ENCODE results near the gene TLDC2. TPM values are rescaled to one million over a fixed set of nuclear protein-coding genes. Genes with fewer than 3 reads are reported as not detected.
A peak's percentile ranks its signal among the peaks of the same experiment; 100 is the strongest.

TLDC2 gene
- total and polyA plus RNA-seq, 7 experiments from 2014 or later = 0.37 to 0.49 (median 0.40) TPM; not detected in 3

- peak overlapping the region in 6 of 10 donors; percentile 23 to 78 (median 42) for H3K4me3 Mint-ChIP-seq
- ChIA-PET POLR2A (interaction anchor here (1.0 kb wide), 1 partner anchor 21 kb away, joined by 3 read pairs; no protein-coding TSS in a partner anchor), CTCF (no interaction called here)
- H3K36me3 Mint-ChIP-seq = peaks cover 0 to 4% (median 0%) of the 10 kb centered on the region in 5 donors
- H3K9me3 Mint-ChIP-seq = no peaks in the 10 kb centered on the region
- no peaks in the 10 kb centered on the region for H3K27me3 ChIP-seq (ENCODE audit: control insufficient read depth in 2 of 2, insufficient read depth in 2 of 2, low read length in 2 of 2)
- H3K4me1 Mint-ChIP-seq = peaks cover 0 to 14% (median 4%) of the 10 kb centered on the region in 7 donors
- intact Hi-C loops (cut with micrococcal nuclease) = loop anchor here in 1 of 2 donors (10.0 kb wide), 1 partner anchor 251 kb away; no protein-coding TSS in a partner anchor
- H3K27ac Mint-ChIP-seq = no peak overlapping the region
- no peak overlapping the region for H3K27ac ChIP-seq (ENCODE audit: low read depth, low read length)
- no peak for DNase-seq
- no peak overlapping the region for H3K4me3 ChIP-seq (ENCODE audit: low read length)
- H3K27me3 Mint-ChIP-seq = peaks cover 0 to 38% (median 8%) of the 10 kb centered on the region in 5 donors
- no peaks in the 10 kb centered on the region for H3K36me3 ChIP-seq (ENCODE audit: control insufficient read depth in 2 of 3, insufficient read depth in 3 of 3, low read length in 3 of 3)
- H3K9me3 ChIP-seq (ENCODE audit: control insufficient read depth in 2 of 3, low read length in 3 of 3) = no peaks in the 10 kb centered on the region
- no peak for ATAC-seq
- H3K4me1 ChIP-seq (ENCODE audit: control insufficient read depth in 2 of 2, insufficient read depth in 2 of 2, low read length in 2 of 2) = no peaks in the 10 kb centered on the region
Observed at GRCh38 chr20:36865861-36866149, 10.1 kb upstream of the TLDC2 start.

- Mint-ChIP-seq H3K9me3 (no peaks in the 10 kb centered on the region), H3K27me3 (peaks cover 0 to 37% (median 8%) of the 10 kb centered on the region in 5 donors), H3K27ac (no peak overlapping the region), H3K36me3 (peaks cover 0 to 4% (median 0%) of the 10 kb centered on the region in 5 donors), H3K4me1 (peaks cover 0 to 14% (median 3%) of the 10 kb centered on the region in 7 donors), H3K4me3 (peak overlapping the region in 7 of 10 donors; percentile 9 to 78 (median 23))
- DNase-seq (no peak), ATAC-seq (no peak)
- H3K4me3 ChIP-seq (ENCODE audit: low read length) = no peak overlapping the region
- no peaks in the 10 kb centered on the region for H3K9me3 ChIP-seq (ENCODE audit: control insufficient read depth in 2 of 3, low read length in 3 of 3)
- no peaks in the 10 kb centered on the region for H3K27me3 ChIP-seq (ENCODE audit: control insufficient read depth in 2 of 2, insufficient read depth in 2 of 2, low read length in 2 of 2)
- H3K36me3 ChIP-seq (ENCODE audit: control insufficient read depth in 2 of 3, insufficient read depth in 3 of 3, low read length in 3 of 3) = no peaks in the 10 kb centered on the region
- no peaks in the 10 kb centered on the region for H3K4me1 ChIP-seq (ENCODE audit: control insufficient read depth in 2 of 2, insufficient read depth in 2 of 2, low read length in 2 of 2)
- ChIA-PET CTCF (no interaction called here), POLR2A (no interaction called here)
- intact Hi-C loops (cut with micrococcal nuclease) = loop anchor here in 1 of 2 donors (10.0 kb wide), 1 partner anchor 251 kb away; no protein-coding TSS in a partner anchor
- H3K27ac ChIP-seq (ENCODE audit: low read depth, low read length) = no peak overlapping the region
Observed at GRCh38 chr20:36866164-36866563, 9.8 kb upstream of the TLDC2 start.

GRCh38 chr20:36866681-36867495 is 9.1 kb upstream of the TLDC2 start:
- ATAC-seq = no peak
- Mint-ChIP-seq H3K27me3 (peaks cover 0 to 31% (median 8%) of the 10 kb centered on the region in 5 donors), H3K36me3 (peaks cover 0 to 3% (median 0%) of the 10 kb centered on the region in 5 donors), H3K9me3 (no peaks in the 10 kb centered on the region), H3K27ac (no peak overlapping the region), H3K4me3 (peak overlapping the region in 2 of 10 donors; percentile 33 to 48), H3K4me1 (peaks cover 0 to 14% (median 0%) of the 10 kb centered on the region in 7 donors)
- Histone ChIP-seq H3K36me3 (ENCODE audit: control insufficient read depth in 2 of 3, insufficient read depth in 3 of 3, low read length in 3 of 3) (no peaks in the 10 kb centered on the region), H3K27ac (ENCODE audit: low read depth, low read length) (no peak overlapping the region), H3K4me3 (ENCODE audit: low read length) (no peak overlapping the region), H3K9me3 (ENCODE audit: control insufficient read depth in 2 of 3, low read length in 3 of 3) (no peaks in the 10 kb centered on the region), H3K4me1 (ENCODE audit: control insufficient read depth in 2 of 2, insufficient read depth in 2 of 2, low read length in 2 of 2) (no peaks in the 10 kb centered on the region), H3K27me3 (ENCODE audit: control insufficient read depth in 2 of 2, insufficient read depth in 2 of 2, low read length in 2 of 2) (no peaks in the 10 kb centered on the region)
- ChIA-PET CTCF (no interaction called here), POLR2A (no interaction called here)
- DNase-seq = no peak
- intact Hi-C loops (cut with micrococcal nuclease) = loop anchor here in 1 of 2 donors (10.0 kb wide), 1 partner anchor 252 kb away; no protein-coding TSS in a partner anchor

- H3K4me1 ChIP-seq (ENCODE audit: control insufficient read depth in 2 of 2, insufficient read depth in 2 of 2, low read length in 2 of 2) = no peaks in the 10 kb centered on the region
- Mint-ChIP-seq H3K27me3 (no peaks in the 10 kb centered on the region), H3K9me3 (no peaks in the 10 kb centered on the region), H3K4me1 (peaks cover 0 to 2% (median 0%) of the 10 kb centered on the region in 7 donors), H3K4me3 (no peak overlapping the region), H3K36me3 (peaks cover 0 to 8% (median 0%) of the 10 kb centered on the region in 5 donors), H3K27ac (no peak overlapping the region)
- no peaks in the 10 kb centered on the region for H3K36me3 ChIP-seq (ENCODE audit: control insufficient read depth in 2 of 3, insufficient read depth in 3 of 3, low read length in 3 of 3)
- POLR2A ChIA-PET = no interaction called here
- ATAC-seq (peak; percentile 48), DNase-seq (no peak)
- CTCF ChIA-PET = interaction anchor here (0.6 to 0.7 kb wide), 2 partner anchors 17 to 249 kb away, joined by 3 read pairs; no protein-coding TSS in a partner anchor
- no peaks in the 10 kb centered on the region for H3K27me3 ChIP-seq (ENCODE audit: control insufficient read depth in 2 of 2, insufficient read depth in 2 of 2, low read length in 2 of 2)
- no peak overlapping the region for H3K27ac ChIP-seq (ENCODE audit: low read depth, low read length)
- H3K9me3 ChIP-seq (ENCODE audit: control insufficient read depth in 2 of 3, low read length in 3 of 3) = no peaks in the 10 kb centered on the region
- intact Hi-C loops (cut with micrococcal nuclease) = no loop called here
- no peak overlapping the region for H3K4me3 ChIP-seq (ENCODE audit: low read length)
Observed at GRCh38 chr20:36871640-36872570, 4.0 kb upstream of the TLDC2 start.

GRCh38 chr20:36872852-36873251 is 3.1 kb upstream of the TLDC2 start:
- Mint-ChIP-seq H3K4me3 (no peak overlapping the region), H3K9me3 (no peaks in the 10 kb centered on the region), H3K27me3 (no peaks in the 10 kb centered on the region), H3K4me1 (peaks cover 0 to 2% (median 0%) of the 10 kb centered on the region in 7 donors), H3K27ac (no peak overlapping the region), H3K36me3 (peaks cover 0 to 8% (median 0%) of the 10 kb centered on the region in 5 donors)
- H3K4me1 ChIP-seq (ENCODE audit: control insufficient read depth in 2 of 2, insufficient read depth in 2 of 2, low read length in 2 of 2) = no peaks in the 10 kb centered on the region
- intact Hi-C loops (cut with micrococcal nuclease) = no loop called here
- ATAC-seq (no peak), DNase-seq (no peak)
- no peak overlapping the region for H3K4me3 ChIP-seq (ENCODE audit: low read length)
- no peak overlapping the region for H3K27ac ChIP-seq (ENCODE audit: low read depth, low read length)
- ChIA-PET POLR2A (no interaction called here), CTCF (interaction anchor here (0.6 kb wide), 1 partner anchor 10 kb away, joined by 3 read pairs; no protein-coding TSS in a partner anchor)
- H3K27me3 ChIP-seq (ENCODE audit: control insufficient read depth in 2 of 2, insufficient read depth in 2 of 2, low read length in 2 of 2) = no peaks in the 10 kb centered on the region
- H3K36me3 ChIP-seq (ENCODE audit: control insufficient read depth in 2 of 3, insufficient read depth in 3 of 3, low read length in 3 of 3) = no peaks in the 10 kb centered on the region
- H3K9me3 ChIP-seq (ENCODE audit: control insufficient read depth in 2 of 3, low read length in 3 of 3) = no peaks in the 10 kb centered on the region

GRCh38 chr20:36873498-36874189 is 2.3 kb upstream of the TLDC2 start:
- peak; percentile 66 for ATAC-seq
- H3K4me3 ChIP-seq (ENCODE audit: low read length) = no peak overlapping the region
- no peak overlapping the region for H3K27ac Mint-ChIP-seq
- H3K27me3 Mint-ChIP-seq = no peaks in the 10 kb centered on the region
- no peaks in the 10 kb centered on the region for H3K27me3 ChIP-seq (ENCODE audit: control insufficient read depth in 2 of 2, insufficient read depth in 2 of 2, low read length in 2 of 2)
- no peak for DNase-seq
- no peaks in the 10 kb centered on the region for H3K9me3 ChIP-seq (ENCODE audit: control insufficient read depth in 2 of 3, low read length in 3 of 3)
- H3K27ac ChIP-seq (ENCODE audit: low read depth, low read length) = no peak overlapping the region
- H3K9me3 Mint-ChIP-seq = no peaks in the 10 kb centered on the region
- peaks cover 0 to 2% (median 0%) of the 10 kb centered on the region in 7 donors for H3K4me1 Mint-ChIP-seq
- H3K4me3 Mint-ChIP-seq = no peak overlapping the region
- no peaks in the 10 kb centered on the region for H3K4me1 ChIP-seq (ENCODE audit: control insufficient read depth in 2 of 2, insufficient read depth in 2 of 2, low read length in 2 of 2)
- H3K36me3 Mint-ChIP-seq = peaks cover 0 to 8% (median 0%) of the 10 kb centered on the region in 5 donors
- CTCF ChIA-PET = no interaction called here
- intact Hi-C loops (cut with micrococcal nuclease) = no loop called here
- no peaks in the 10 kb centered on the region for H3K36me3 ChIP-seq (ENCODE audit: control insufficient read depth in 2 of 3, insufficient read depth in 3 of 3, low read length in 3 of 3)
- POLR2A ChIA-PET = no interaction called here

All from naive thymus-derived CD4-positive, alpha-beta T cell (primary cell).